SK-N-SH (cell line): ENCODE data around the gene PPP1R12B. TPM values are rescaled to one million over a fixed set of nuclear protein-coding genes. Genes with fewer than 3 reads are reported as not detected.
A peak's percentile ranks its signal among the peaks of the same experiment; 100 is the strongest.

Experiments used
- EP300 ChIP-seq, 2 experiments: IDR thresholded peaks; 2 replicates each; pipeline versions ENCODE4 v1.4.0 to v1.6.1; 2012; ENCODE audit warnings: borderline replicate concordance in 1 of 2, low read depth in 1 of 2, low read length in 1 of 2
- EZH2phosphoT487 ChIP-seq: fragments of 200-600 bp; sonication (generic); IDR thresholded peaks from 2 replicates; pipeline ENCODE4 v1.6.1; 2017; ENCODE audit warnings: low read depth, mixed run types, mild to moderate bottlenecking, antibody characterized with exemption, moderate library complexity, borderline replicate concordance
- FOSL2 ChIP-seq: IDR thresholded peaks from 2 replicates; pipeline ENCODE4 v1.4.0; 2012; ENCODE audit warnings: low read depth, mild to moderate bottlenecking, moderate library complexity, borderline replicate concordance
- JUND ChIP-seq: IDR thresholded peaks from 2 replicates; pipeline ENCODE4 v1.4.0; 2012
- MAX ChIP-seq: IDR thresholded peaks from 2 replicates; pipeline ENCODE4 v1.4.0; 2012; ENCODE audit warnings: low read depth
- NFIC ChIP-seq: IDR thresholded peaks from 2 replicates; pipeline ENCODE4 v1.4.0; 2012; ENCODE audit warnings: borderline replicate concordance
- NRF1 ChIP-seq: IDR thresholded peaks from 2 replicates; pipeline ENCODE4 v1.6.1; 2012; ENCODE audit warnings: low read depth, mild to moderate bottlenecking, low read length
- PBX3 ChIP-seq: IDR thresholded peaks from 2 replicates; pipeline ENCODE4; 2012
- RFX5 ChIP-seq: IDR thresholded peaks from 2 replicates; pipeline ENCODE4 v1.6.1; 2012; ENCODE audit warnings: mild to moderate bottlenecking, improper control_type of control experiment, low read length
- SIN3A ChIP-seq: IDR thresholded peaks from 2 replicates; pipeline ENCODE4 v1.6.1; 2012; ENCODE audit warnings: low read depth, mild to moderate bottlenecking, low read length, moderate library complexity, borderline replicate concordance
- SMC3 ChIP-seq: IDR thresholded peaks from 2 replicates; pipeline ENCODE4 v1.6.1; 2012; ENCODE audit warnings: low read depth, low read length, improper control_type of control experiment
- USF1 ChIP-seq: IDR thresholded peaks from 2 replicates; pipeline ENCODE4 v1.4.0; 2012; ENCODE audit warnings: low read depth, borderline replicate concordance
- YY1 ChIP-seq: IDR thresholded peaks from 2 replicates; pipeline ENCODE4 v1.4.0; 2012; ENCODE audit warnings: low read depth, mild to moderate bottlenecking
- polyA plus RNA-seq, 3 experiments: library from polyadenylated mRNA; depleted of rRNA; stranded (reverse); fragments of >200 nt; gene quantifications; 2 replicates each; pipeline ENCODE4 v1.2.3, GENCODE V29; 2012
- TF ChIP-seq, protein P1 (sequence below): fragments of 150-350 bp; IDR thresholded peaks from 2 replicates; pipeline ENCODE4 v1.6.1; 2016; ENCODE audit warnings: mild to moderate bottlenecking, low read depth, low read length
- TF ChIP-seq, protein P2 (sequence below): fragments of 150-350 bp; IDR thresholded peaks from 2 replicates; pipeline ENCODE4 v1.6.1; 2017; ENCODE audit warnings: antibody characterized with exemption, low read length, low read depth, borderline replicate concordance

The PPP1R12B gene
- polyA plus RNA-seq, 1 of the 3 experiments (the other 2 are of a cell fraction) = 2.8 TPM

DNA sequence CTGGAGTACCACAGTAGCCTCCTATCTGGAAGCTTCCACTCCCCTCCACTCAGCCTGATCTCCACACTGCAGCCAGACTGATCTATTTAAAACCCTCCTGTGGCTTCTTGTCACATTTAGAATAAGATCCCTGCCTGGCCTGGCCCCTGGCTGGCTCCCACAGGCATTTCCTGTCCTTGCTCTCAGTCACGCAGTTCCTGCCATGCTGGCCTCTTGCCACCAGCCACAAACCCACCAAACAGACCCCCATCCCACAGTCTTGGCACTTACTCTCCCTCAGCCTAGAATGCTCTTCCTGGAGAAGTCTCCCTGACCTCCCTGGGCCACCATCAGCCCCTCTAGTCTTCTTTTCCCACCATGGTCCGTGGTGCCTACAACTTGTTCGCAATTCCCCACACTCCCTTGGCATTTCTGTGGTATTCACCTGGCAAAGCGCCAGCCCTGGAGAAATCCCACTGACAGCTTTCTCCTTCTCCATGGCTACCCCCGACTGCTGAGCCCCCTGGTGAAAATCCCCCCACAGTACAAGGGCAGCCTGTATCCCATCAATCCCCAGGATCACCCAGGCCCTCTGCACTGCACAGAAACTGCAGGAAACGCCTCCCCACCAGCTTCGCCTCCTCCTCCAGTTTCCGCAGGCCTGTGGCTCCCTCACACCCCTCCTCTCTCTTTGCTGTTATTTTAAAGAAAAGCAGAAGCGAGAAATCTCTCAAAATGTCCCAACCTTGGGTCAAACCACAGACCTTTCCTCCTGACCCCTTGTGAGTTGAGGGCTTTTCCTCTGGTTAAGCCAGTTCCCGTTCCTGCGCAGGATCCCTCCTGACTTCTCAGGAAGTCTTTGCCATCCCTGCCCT is 267.2 kb downstream of the PPP1R12B start (continued):
- TF ChIP-seq PBX3 (peak; percentile 51; the same call in 1 of the 2 replicates), SIN3A (no peak), FOSL2 (no peak), SMC3 (no peak), RFX5 (no peak), NRF1 (no peak), JUND (no peak; the same call in 1 of the 2 replicates), EP300 (IDR thresholded peaks at IDR 0.05; ENCODE audit: borderline replicate concordance in 1 of 2, low read depth in 1 of 2, low read length in 1 of 2) (no peak; a peak in 1 of 4 replicates), USF1 (no peak), MAX (peak; percentile 58), EZH2phosphoT487 (no peak), YY1 (no peak), NFIC (peak; percentile 96)
- TF ChIP-seq, protein P1, sequence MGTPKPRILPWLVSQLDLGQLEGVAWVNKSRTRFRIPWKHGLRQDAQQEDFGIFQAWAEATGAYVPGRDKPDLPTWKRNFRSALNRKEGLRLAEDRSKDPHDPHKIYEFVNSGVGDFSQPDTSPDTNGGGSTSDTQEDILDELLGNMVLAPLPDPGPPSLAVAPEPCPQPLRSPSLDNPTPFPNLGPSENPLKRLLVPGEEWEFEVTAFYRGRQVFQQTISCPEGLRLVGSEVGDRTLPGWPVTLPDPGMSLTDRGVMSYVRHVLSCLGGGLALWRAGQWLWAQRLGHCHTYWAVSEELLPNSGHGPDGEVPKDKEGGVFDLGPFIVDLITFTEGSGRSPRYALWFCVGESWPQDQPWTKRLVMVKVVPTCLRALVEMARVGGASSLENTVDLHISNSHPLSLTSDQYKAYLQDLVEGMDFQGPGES = no peak
- TF ChIP-seq, protein P2, sequence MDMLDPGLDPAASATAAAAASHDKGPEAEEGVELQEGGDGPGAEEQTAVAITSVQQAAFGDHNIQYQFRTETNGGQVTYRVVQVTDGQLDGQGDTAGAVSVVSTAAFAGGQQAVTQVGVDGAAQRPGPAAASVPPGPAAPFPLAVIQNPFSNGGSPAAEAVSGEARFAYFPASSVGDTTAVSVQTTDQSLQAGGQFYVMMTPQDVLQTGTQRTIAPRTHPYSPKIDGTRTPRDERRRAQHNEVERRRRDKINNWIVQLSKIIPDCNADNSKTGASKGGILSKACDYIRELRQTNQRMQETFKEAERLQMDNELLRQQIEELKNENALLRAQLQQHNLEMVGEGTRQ = no peak
